ENCODE measurements around the gene AP5Z1.

DNA sequence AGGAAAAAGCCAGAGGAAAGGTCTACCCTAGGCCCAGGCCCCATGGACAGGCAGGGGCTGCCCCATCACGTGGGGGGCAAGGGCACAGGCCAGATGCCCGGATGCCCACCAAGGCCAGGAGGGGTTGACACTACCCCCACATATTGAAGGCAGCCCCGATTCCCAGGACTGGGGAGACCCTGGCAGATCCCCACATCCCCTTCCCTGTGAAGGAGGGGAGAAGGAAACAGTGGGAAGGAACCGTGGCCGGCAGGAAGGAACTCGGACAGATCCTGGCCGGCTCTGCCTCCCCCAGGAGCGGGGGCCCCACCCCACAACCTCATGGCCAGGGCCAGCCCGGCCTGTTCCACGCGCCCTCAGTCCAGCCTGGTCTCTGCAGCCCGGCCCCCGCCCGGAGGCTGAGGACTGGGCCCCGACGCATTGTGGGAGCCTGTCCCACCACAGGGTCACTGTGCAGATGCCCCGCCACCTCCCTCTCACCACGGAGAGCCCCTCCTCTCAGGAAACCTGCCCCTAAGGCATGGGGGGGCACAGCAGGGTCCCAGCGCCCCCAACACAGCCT, 45.1 kb downstream of the AP5Z1 start:
- TF ChIP-seq, protein P1, sequence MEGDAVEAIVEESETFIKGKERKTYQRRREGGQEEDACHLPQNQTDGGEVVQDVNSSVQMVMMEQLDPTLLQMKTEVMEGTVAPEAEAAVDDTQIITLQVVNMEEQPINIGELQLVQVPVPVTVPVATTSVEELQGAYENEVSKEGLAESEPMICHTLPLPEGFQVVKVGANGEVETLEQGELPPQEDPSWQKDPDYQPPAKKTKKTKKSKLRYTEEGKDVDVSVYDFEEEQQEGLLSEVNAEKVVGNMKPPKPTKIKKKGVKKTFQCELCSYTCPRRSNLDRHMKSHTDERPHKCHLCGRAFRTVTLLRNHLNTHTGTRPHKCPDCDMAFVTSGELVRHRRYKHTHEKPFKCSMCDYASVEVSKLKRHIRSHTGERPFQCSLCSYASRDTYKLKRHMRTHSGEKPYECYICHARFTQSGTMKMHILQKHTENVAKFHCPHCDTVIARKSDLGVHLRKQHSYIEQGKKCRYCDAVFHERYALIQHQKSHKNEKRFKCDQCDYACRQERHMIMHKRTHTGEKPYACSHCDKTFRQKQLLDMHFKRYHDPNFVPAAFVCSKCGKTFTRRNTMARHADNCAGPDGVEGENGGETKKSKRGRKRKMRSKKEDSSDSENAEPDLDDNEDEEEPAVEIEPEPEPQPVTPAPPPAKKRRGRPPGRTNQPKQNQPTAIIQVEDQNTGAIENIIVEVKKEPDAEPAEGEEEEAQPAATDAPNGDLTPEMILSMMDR (IDR thresholded peaks at IDR 0.05) = no peak
- no peak for TF ChIP-seq POLR2A (IDR thresholded peaks at IDR 0.05)

Measured in uterus (tissue), 2 donors.